22Rv1 (cell line): Measurements from ENCODE around the gene TALDO1.
"Not testable (repeated sequence)": the region's sequence is repeated elsewhere in the genome, so short reads cannot be mapped to it uniquely, and the experiment has no call there.

Experiments used
- H3K27ac ChIP-seq: fragments of 450-650 bp; 2 replicates; pipeline ENCODE4 v1.5.1; 2017
- CTCF ChIP-seq: fragments of 450-650 bp; IDR thresholded peaks from 2 replicates; pipeline ENCODE4 v1.5.1; 2017; ENCODE audit warnings: mild to moderate bottlenecking
- ZFX ChIP-seq: fragments of 450-650 bp; IDR thresholded peaks from 2 replicates; pipeline ENCODE4 v1.6.1; 2017; ENCODE audit warnings: antibody characterized with exemption, borderline replicate concordance

The TALDO1 gene

GRCh38 chr11:728901-729491 lies 18.3 kb upstream of the TALDO1 start:
- TF ChIP-seq CTCF (no peak), ZFX (no peak)

GRCh38 chr11:729492-730074 lies 17.7 kb upstream of the TALDO1 start:
- no peak for TF ChIP-seq CTCF
- no peak for TF ChIP-seq ZFX
- H3K27ac ChIP-seq, result no peak overlapping the region

More at GRCh38 chr11:728901-729491, 18.3 kb upstream of the TALDO1 start:
- H3K27ac ChIP-seq, result no peak overlapping the region

GRCh38 chr11:733072-733471 lies 14.2 kb upstream of the TALDO1 start:
- TF ChIP-seq ZFX (no peak), CTCF (no peak)
- H3K27ac ChIP-seq, result no peak overlapping the region

- H3K27ac ChIP-seq, result not testable (repeated sequence)
These were observed 12.7 kb upstream of the TALDO1 start for GRCh38 chr11:734541-734940.

- H3K27ac ChIP-seq, result no peak overlapping the region
- no peak for TF ChIP-seq CTCF
- TF ChIP-seq ZFX, result no peak
These were observed 9.9 kb upstream of the TALDO1 start for GRCh38 chr11:737366-737765.

GRCh38 chr11:737899-738298 lies 9.4 kb upstream of the TALDO1 start:
- H3K27ac ChIP-seq, result not testable (repeated sequence)

- no peak overlapping the region for H3K27ac ChIP-seq
- TF ChIP-seq CTCF (no peak), ZFX (no peak)
These were observed 5.1 kb upstream of the TALDO1 start for GRCh38 chr11:742156-742546.

- TF ChIP-seq ZFX, result no peak
- no peak for TF ChIP-seq CTCF
- H3K27ac ChIP-seq, result no peak overlapping the region
These were observed 4.6 kb upstream of the TALDO1 start for GRCh38 chr11:742571-743201.
